HFFc6 (cell line): ENCODE measurements around the gene CD4. TPM values are rescaled to one million over a fixed set of nuclear protein-coding genes. Genes with fewer than 3 reads are reported as not detected.
"Not testable (repeated sequence)": the region's sequence is repeated elsewhere in the genome, so short reads cannot be mapped to it uniquely, and the experiment has no call there.

Source experiments
- DNase-seq: peaks from one replicate; pipeline ENCODE4 v3.0.0-alpha.2; 2018
- H3K27ac Mint-ChIP-seq: 2 replicates; pipeline ENCODE4 v1.8.0; 2020; ENCODE audit warnings: mild to moderate bottlenecking, mixed read lengths
- H3K27me3 Mint-ChIP-seq: 2 replicates; pipeline ENCODE4 v1.8.0; 2021; ENCODE audit warnings: mild to moderate bottlenecking, moderate library complexity, mixed read lengths; ENCODE audit not compliant: insufficient read depth
- H3K36me3 Mint-ChIP-seq: 2 replicates; pipeline ENCODE4 v1.8.0; 2021; ENCODE audit warnings: low read depth, mixed read lengths
- H3K4me1 Mint-ChIP-seq: 2 replicates; pipeline ENCODE4 v1.8.0; 2020; ENCODE audit warnings: low read depth, mixed read lengths
- H3K4me3 Mint-ChIP-seq: 2 replicates; pipeline ENCODE4 v1.8.0; 2020; ENCODE audit warnings: mild to moderate bottlenecking, moderate library complexity, mixed read lengths
- H3K9me3 Mint-ChIP-seq: 2 replicates; pipeline ENCODE4 v1.8.0; 2020; ENCODE audit warnings: mild to moderate bottlenecking, mixed read lengths
- CTCF ChIP-seq: fragments of 200-600 bp; sonication (generic); IDR thresholded peaks from 2 replicates; pipeline ENCODE4 v1.5.0; 2021; ENCODE audit warnings: antibody characterized with exemption, mild to moderate bottlenecking
- long read RNA-seq: library from polyadenylated mRNA; unstranded; transcript quantifications from one replicate; pipeline ENCODE4 v2.0.0, GENCODE V29; 2019
- total RNA-seq, 6 experiments: library from RNA; stranded (reverse); fragmentation: NEBNext Ultra II Directional; extraction: Animal tissue kit (Norgen Biotek cat#: 25700); gene quantifications; 2 replicates in 1 of 6; 3 replicates in 5 of 6; pipeline ENCODE4 v1.2.3, GENCODE V29; 2021

Gene CD4
- total RNA-seq = under 1 TPM in 3 of 6 experiments, not detected in 3; 0.11 to 0.25 (median 0.11) TPM
- long read RNA-seq = 0 reads

GRCh38 chr12:6788972-6789924, at the start of gene CD4:
Gene CD4, plus strand, starts transcription at chr12:6789528. Its CDS starts 10,611 bp downstream, at chr12:6800139.
- no peak for DNase-seq
- H3K4me3 Mint-ChIP-seq = no peak within 1 kb of the TSS

GRCh38 chr12:6742080-6742479, 47.2 kb upstream of the CD4 start:
- DNase-seq, H3K9me3 Mint-ChIP-seq, H3K27ac Mint-ChIP-seq, H3K4me3 Mint-ChIP-seq, H3K4me1 Mint-ChIP-seq, H3K27me3 Mint-ChIP-seq, H3K36me3 Mint-ChIP-seq: not testable (repeated sequence)

More at GRCh38 chr12:6788972-6789924, at the start of gene CD4:
- H3K27ac Mint-ChIP-seq = no peak within 1 kb of the TSS
- peaks cover 12% of the 10 kb centered on the region for H3K27me3 Mint-ChIP-seq
- TF ChIP-seq CTCF = no peak
- H3K4me1 Mint-ChIP-seq = peaks cover 18% of the 10 kb centered on the region
- no peaks in the 10 kb centered on the region for H3K9me3 Mint-ChIP-seq
- H3K36me3 Mint-ChIP-seq = no peaks in the 10 kb centered on the region

- no peak overlapping the region for H3K4me3 Mint-ChIP-seq
- DNase-seq = no peak
- peaks cover 6% of the 10 kb centered on the region for H3K27me3 Mint-ChIP-seq
- H3K27ac Mint-ChIP-seq = no peak overlapping the region
- no peaks in the 10 kb centered on the region for H3K9me3 Mint-ChIP-seq
- no peak for TF ChIP-seq CTCF
- H3K36me3 Mint-ChIP-seq = peaks cover 9% of the 10 kb centered on the region
- H3K4me1 Mint-ChIP-seq = no peaks in the 10 kb centered on the region; the same call in 1 of the 2 replicates
Measured at GRCh38 chr12:6742834-6743233, 46.5 kb upstream of the CD4 start.

- H3K27ac Mint-ChIP-seq, DNase-seq, H3K4me3 Mint-ChIP-seq, H3K9me3 Mint-ChIP-seq, H3K4me1 Mint-ChIP-seq: not testable (repeated sequence)
- H3K27me3 Mint-ChIP-seq = peaks cover 10% of the 10 kb centered on the region
- H3K36me3 Mint-ChIP-seq = peaks cover 14% of the 10 kb centered on the region
Measured at GRCh38 chr12:6743300-6743699, 46.0 kb upstream of the CD4 start.

- Mint-ChIP-seq H3K27ac (peak overlapping the region; percentile 24; the same call in 1 of the 2 replicates), H3K36me3 (peaks cover 22% of the 10 kb centered on the region), H3K4me1 (peaks cover 5% of the 10 kb centered on the region), H3K9me3 (no peaks in the 10 kb centered on the region), H3K27me3 (peaks cover 10% of the 10 kb centered on the region), H3K4me3 (no peak overlapping the region)
- DNase-seq = no peak
- TF ChIP-seq CTCF = no peak
Measured at GRCh38 chr12:6745741-6746525, 43.4 kb upstream of the CD4 start.

GRCh38 chr12:6747216-6747615, 42.1 kb upstream of the CD4 start:
- peak overlapping the region; percentile 61 for H3K27ac Mint-ChIP-seq
- TF ChIP-seq CTCF = no peak
- no peak for DNase-seq
- no peaks in the 10 kb centered on the region for H3K9me3 Mint-ChIP-seq
- H3K27me3 Mint-ChIP-seq = peaks cover 10% of the 10 kb centered on the region
- peaks cover 17% of the 10 kb centered on the region for H3K4me1 Mint-ChIP-seq
- H3K4me3 Mint-ChIP-seq = no peak overlapping the region
- peaks cover 33% of the 10 kb centered on the region for H3K36me3 Mint-ChIP-seq
